AG04449 (cell line): ENCODE measurements around the gene HMCN2.
A peak's percentile ranks its signal among the peaks of the same experiment; 100 is the strongest.

Experiments used
- CTCF ChIA-PET: fragments of 350-600 bp; formaldehyde crosslinking; extraction: SDS; loops from one replicate; lab custom pipeline; 2021; ENCODE audit warnings: antibody characterized with exemption; lab: Yijun Ruan, JAX
- POLR2A ChIA-PET: fragments of 400-600, 350-600 bp; formaldehyde crosslinking; extraction: SDS; loops from one replicate; lab custom pipeline; 2020; ENCODE audit warnings: antibody characterized with exemption, inconsistent platforms; lab: Yijun Ruan, JAX
- DNase-seq: peaks from one replicate; pipeline ENCODE4 v3.0.0-alpha.2; 2010; ENCODE audit warnings: low read depth, low spot score
- H3K4me3 ChIP-seq: 2 replicates; pipeline ENCODE4 v1.5.1; 2011; ENCODE audit warnings: low read depth, mild to moderate bottlenecking, control low read depth, low read length
- TF ChIP-seq, protein P1 (sequence below): IDR thresholded peaks from one replicate; pipeline ENCODE4 v1.5.1; 2011; ENCODE audit warnings: mild to moderate bottlenecking, moderate library complexity, low read length, control low read depth, inconsistent platforms; ENCODE audit not compliant: insufficient read depth; ENCODE audit errors: missing control alignments

Gene HMCN2

GRCh38 chr9:130265431-130266235, at the start of gene HMCN2:
HMCN2 (plus strand) TSS chr9:130265760; CDS start chr9:130265879, 119 bp downstream.
- DNase-seq = no peak
- H3K4me3 ChIP-seq = no peak within 1 kb of the TSS
- CTCF ChIA-PET = no interaction called here
- TF ChIP-seq, protein P1, sequence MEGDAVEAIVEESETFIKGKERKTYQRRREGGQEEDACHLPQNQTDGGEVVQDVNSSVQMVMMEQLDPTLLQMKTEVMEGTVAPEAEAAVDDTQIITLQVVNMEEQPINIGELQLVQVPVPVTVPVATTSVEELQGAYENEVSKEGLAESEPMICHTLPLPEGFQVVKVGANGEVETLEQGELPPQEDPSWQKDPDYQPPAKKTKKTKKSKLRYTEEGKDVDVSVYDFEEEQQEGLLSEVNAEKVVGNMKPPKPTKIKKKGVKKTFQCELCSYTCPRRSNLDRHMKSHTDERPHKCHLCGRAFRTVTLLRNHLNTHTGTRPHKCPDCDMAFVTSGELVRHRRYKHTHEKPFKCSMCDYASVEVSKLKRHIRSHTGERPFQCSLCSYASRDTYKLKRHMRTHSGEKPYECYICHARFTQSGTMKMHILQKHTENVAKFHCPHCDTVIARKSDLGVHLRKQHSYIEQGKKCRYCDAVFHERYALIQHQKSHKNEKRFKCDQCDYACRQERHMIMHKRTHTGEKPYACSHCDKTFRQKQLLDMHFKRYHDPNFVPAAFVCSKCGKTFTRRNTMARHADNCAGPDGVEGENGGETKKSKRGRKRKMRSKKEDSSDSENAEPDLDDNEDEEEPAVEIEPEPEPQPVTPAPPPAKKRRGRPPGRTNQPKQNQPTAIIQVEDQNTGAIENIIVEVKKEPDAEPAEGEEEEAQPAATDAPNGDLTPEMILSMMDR = no peak
- POLR2A ChIA-PET = no interaction called here

GRCh38 chr9:130217838-130218237, 47.7 kb upstream of the HMCN2 start:
- POLR2A ChIA-PET = no interaction called here
- CTCF ChIA-PET = interaction anchor here (1.2 to 1.6 kb wide), 3 partner anchors 12 to 110 kb away, joined by 3 to 8 read pairs (median 5); no protein-coding TSS in a partner anchor
- TF ChIP-seq, protein P1 = no peak

DNA sequence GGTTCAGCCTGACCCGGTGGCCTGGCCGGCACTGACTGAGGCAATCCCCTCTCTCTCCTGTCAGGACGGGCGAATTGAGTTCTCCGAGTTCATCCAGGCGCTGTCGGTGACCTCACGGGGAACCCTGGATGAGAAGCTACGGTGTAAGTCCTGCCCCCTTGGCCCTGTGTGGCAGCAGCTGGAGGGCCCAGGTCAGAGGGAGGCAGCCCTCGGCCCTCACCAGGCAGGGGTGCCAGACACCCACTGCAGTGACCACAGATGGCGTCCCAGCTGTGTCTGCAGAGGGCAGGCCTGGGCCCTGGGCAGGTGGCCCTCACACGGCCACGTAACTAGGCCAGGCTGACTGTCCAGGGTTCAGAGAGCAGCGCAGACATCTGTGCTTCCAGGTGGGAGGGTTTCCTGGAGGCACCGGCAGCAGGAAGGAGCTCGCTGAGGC, 45.9 kb upstream of the HMCN2 start:
- TF ChIP-seq, protein P1 = no peak
- ChIA-PET CTCF (interaction anchor here (0.9 to 3.5 kb wide), 6 partner anchors 9 to 112 kb away, joined by 3 to 20 read pairs (median 6); no protein-coding TSS in a partner anchor), POLR2A (no interaction called here)
- DNase-seq = no peak
- no peak overlapping the region for H3K4me3 ChIP-seq

More at GRCh38 chr9:130217838-130218237, 47.7 kb upstream of the HMCN2 start:
- DNase-seq = no peak
- no peak overlapping the region for H3K4me3 ChIP-seq

DNA sequence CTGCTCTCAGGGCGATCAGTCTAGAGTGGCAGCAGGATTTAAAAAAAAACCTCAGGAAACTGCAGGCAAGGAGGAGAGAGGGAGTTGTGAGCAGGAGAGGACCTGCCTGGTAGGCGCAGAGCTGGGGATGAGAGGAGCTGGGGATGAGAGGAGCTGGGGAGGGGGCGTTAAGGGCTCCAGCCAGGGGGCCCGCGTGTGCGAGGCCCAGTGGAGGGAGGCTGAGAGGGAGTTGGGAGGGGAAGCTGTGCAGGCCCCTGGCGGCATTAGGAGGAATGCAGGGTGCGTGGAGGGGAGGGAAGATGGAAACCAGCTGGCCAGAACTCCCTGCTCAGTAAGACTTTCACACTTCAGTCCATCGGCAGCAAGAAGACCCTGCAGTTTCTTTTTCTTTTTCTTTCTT, 45.2 kb upstream of the HMCN2 start:
- POLR2A ChIA-PET = interaction anchor here (0.6 kb wide), 1 partner anchor 144 kb away, joined by 3 read pairs; no protein-coding TSS in a partner anchor
- CTCF ChIA-PET = interaction anchor here (0.6 to 3.5 kb wide), 7 partner anchors 8 to 113 kb away, joined by 3 to 20 read pairs (median 5); no protein-coding TSS in a partner anchor
- no peak for DNase-seq
- TF ChIP-seq, protein P1 = peak; percentile 58
- no peak overlapping the region; the same call in 1 of the 2 replicates for H3K4me3 ChIP-seq

DNA sequence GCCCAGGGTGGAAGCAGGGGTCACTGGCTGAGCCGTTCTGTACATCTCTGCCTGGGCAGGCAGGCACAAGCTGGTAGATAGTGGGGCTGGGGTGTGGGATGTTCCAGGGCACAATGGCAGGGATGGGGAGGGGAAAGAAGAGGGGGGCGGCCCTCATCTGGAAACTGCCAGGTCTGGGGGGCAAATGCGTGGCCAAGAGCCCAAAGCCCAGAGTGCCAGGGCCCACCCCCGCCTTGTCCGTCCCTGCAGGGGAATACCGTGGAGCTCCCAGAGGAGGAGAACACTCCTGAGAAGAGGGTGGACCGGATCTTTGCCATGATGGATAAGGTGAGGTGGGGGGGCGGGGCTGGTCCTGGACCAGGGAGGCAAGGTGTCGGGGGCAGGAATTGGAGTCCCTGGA, 42.7 kb upstream of the HMCN2 start:
- TF ChIP-seq, protein P1 = no peak
- no peak for DNase-seq
- no peak overlapping the region for H3K4me3 ChIP-seq
- ChIA-PET POLR2A (interaction anchor here (0.6 kb wide), 1 partner anchor 36 kb away, joined by 3 read pairs; no protein-coding TSS in a partner anchor), CTCF (interaction anchor here (0.8 to 2.1 kb wide), 4 partner anchors 14 to 115 kb away, joined by 3 to 13 read pairs (median 7); no protein-coding TSS in a partner anchor)

GRCh38 chr9:130225071-130225470, 40.5 kb upstream of the HMCN2 start:
- H3K4me3 ChIP-seq = no peak overlapping the region
- ChIA-PET POLR2A (no interaction called here), CTCF (interaction anchor here (0.7 to 1.0 kb wide), 2 partner anchors 11 to 18 kb away, joined by 3 to 7 read pairs; no protein-coding TSS in a partner anchor)
- TF ChIP-seq, protein P1 = no peak
- no peak for DNase-seq
